Measurements from ENCODE around the gene CPZ. TPM values are rescaled to one million over a fixed set of nuclear protein-coding genes. Genes with fewer than 3 reads are reported as not detected.

CPZ gene
- total and polyA plus RNA-seq, 2 experiments from 2014 or later: 24.6 to 37.3 TPM

GRCh38 chr4:8580321-8581093 lies 12.1 kb upstream of the CPZ start, which contains the start of gene GPR78 (continued):
- TF ChIP-seq, protein P1, sequence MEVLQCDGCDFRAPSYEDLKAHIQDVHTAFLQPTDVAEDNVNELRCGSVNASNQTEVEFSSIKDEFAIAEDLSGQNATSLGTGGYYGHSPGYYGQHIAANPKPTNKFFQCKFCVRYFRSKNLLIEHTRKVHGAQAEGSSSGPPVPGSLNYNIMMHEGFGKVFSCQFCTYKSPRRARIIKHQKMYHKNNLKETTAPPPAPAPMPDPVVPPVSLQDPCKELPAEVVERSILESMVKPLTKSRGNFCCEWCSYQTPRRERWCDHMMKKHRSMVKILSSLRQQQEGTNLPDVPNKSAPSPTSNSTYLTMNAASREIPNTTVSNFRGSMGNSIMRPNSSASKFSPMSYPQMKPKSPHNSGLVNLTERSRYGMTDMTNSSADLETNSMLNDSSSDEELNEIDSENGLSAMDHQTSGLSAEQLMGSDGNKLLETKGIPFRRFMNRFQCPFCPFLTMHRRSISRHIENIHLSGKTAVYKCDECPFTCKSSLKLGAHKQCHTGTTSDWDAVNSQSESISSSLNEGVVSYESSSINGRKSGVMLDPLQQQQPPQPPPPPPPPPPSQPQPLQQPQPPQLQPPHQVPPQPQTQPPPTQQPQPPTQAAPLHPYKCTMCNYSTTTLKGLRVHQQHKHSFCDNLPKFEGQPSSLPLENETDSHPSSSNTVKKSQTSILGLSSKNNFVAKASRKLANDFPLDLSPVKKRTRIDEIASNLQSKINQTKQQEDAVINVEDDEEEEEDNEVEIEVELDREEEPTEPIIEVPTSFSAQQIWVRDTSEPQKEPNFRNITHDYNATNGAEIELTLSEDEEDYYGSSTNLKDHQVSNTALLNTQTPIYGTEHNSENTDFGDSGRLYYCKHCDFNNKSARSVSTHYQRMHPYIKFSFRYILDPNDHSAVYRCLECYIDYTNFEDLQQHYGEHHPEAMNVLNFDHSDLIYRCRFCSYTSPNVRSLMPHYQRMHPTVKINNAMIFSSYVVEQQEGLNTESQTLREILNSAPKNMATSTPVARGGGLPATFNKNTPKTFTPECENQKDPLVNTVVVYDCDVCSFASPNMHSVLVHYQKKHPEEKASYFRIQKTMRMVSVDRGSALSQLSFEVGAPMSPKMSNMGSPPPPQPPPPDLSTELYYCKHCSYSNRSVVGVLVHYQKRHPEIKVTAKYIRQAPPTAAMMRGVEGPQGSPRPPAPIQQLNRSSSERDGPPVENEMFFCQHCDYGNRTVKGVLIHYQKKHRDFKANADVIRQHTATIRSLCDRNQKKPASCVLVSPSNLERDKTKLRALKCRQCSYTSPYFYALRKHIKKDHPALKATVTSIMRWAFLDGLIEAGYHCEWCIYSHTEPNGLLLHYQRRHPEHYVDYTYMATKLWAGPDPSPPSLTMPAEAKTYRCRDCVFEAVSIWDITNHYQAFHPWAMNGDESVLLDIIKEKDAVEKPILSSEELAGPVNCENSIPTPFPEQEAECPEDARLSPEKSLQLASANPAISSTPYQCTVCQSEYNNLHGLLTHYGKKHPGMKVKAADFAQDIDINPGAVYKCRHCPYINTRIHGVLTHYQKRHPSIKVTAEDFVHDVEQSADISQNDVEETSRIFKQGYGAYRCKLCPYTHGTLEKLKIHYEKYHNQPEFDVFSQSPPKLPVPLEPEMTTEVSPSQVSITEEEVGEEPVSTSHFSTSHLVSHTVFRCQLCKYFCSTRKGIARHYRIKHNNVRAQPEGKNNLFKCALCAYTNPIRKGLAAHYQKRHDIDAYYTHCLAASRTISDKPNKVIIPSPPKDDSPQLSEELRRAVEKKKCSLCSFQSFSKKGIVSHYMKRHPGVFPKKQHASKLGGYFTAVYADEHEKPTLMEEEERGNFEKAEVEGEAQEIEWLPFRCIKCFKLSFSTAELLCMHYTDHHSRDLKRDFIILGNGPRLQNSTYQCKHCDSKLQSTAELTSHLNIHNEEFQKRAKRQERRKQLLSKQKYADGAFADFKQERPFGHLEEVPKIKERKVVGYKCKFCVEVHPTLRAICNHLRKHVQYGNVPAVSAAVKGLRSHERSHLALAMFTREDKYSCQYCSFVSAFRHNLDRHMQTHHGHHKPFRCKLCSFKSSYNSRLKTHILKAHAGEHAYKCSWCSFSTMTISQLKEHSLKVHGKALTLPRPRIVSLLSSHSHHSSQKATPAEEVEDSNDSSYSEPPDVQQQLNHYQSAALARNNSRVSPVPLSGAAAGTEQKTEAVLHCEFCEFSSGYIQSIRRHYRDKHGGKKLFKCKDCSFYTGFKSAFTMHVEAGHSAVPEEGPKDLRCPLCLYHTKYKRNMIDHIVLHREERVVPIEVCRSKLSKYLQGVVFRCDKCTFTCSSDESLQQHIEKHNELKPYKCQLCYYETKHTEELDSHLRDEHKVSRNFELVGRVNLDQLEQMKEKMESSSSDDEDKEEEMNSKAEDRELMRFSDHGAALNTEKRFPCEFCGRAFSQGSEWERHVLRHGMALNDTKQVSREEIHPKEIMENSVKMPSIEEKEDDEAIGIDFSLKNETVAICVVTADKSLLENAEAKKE (CRISPR knock-in tag; IDR thresholded peaks at IDR 0.05): no peak
- TF ChIP-seq EZH2phosphoT487 (IDR thresholded peaks at IDR 0.05; ENCODE audit: unreplicated experiment): no peak
- no peak for TF ChIP-seq NANOG (IDR thresholded peaks at IDR 0.05; ENCODE audit: borderline replicate concordance)
- 0 out of 2 replicates have a peak, but pooled peaks have one; percentile 29 for TF ChIP-seq CREB1 (CRISPR knock-in tag; IDR thresholded peaks at IDR 0.05; ENCODE audit: low read depth)
- TF ChIP-seq STAT1 (IDR thresholded peaks at IDR 0.05; ENCODE audit: unreplicated experiment): no peak
- TF ChIP-seq, protein P2, sequence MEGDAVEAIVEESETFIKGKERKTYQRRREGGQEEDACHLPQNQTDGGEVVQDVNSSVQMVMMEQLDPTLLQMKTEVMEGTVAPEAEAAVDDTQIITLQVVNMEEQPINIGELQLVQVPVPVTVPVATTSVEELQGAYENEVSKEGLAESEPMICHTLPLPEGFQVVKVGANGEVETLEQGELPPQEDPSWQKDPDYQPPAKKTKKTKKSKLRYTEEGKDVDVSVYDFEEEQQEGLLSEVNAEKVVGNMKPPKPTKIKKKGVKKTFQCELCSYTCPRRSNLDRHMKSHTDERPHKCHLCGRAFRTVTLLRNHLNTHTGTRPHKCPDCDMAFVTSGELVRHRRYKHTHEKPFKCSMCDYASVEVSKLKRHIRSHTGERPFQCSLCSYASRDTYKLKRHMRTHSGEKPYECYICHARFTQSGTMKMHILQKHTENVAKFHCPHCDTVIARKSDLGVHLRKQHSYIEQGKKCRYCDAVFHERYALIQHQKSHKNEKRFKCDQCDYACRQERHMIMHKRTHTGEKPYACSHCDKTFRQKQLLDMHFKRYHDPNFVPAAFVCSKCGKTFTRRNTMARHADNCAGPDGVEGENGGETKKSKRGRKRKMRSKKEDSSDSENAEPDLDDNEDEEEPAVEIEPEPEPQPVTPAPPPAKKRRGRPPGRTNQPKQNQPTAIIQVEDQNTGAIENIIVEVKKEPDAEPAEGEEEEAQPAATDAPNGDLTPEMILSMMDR (conservative IDR thresholded peaks at IDR 0.05; ENCODE audit: low read depth in 2 of 2): no peak; a peak in 1 of 4 replicates

Data from GM23338 (cell line).